ENCODE measurements around the gene EVL.

Gene EVL

GRCh38 chr14:100110816-100111215 is 45.6 kb downstream of the EVL start:
- TF ChIP-seq CTCF (IDR thresholded peaks at IDR 0.05; ENCODE audit: low read depth, low read length), result no peak
- H3K4me3 ChIP-seq (ENCODE audit: low read depth, low read length), result no peak overlapping the region

GRCh38 chr14:100111931-100112704 is 46.9 kb downstream of the EVL start:
- no peak for TF ChIP-seq CTCF (IDR thresholded peaks at IDR 0.05; ENCODE audit: low read depth, low read length)

GRCh38 chr14:100114109-100114765 is 49.0 kb downstream of the EVL start:
- H3K4me3 ChIP-seq (ENCODE audit: low read depth, low read length), result no peak overlapping the region
- TF ChIP-seq CTCF (IDR thresholded peaks at IDR 0.05; ENCODE audit: low read depth, low read length), result no peak

More at GRCh38 chr14:100111931-100112704, 46.9 kb downstream of the EVL start:
- H3K4me3 ChIP-seq (ENCODE audit: low read depth, low read length), result no peak overlapping the region

GRCh38 chr14:100115236-100115635 is 50.0 kb downstream of the EVL start:
- TF ChIP-seq CTCF (IDR thresholded peaks at IDR 0.05; ENCODE audit: low read depth, low read length), result no peak
- H3K4me3 ChIP-seq (ENCODE audit: low read depth, low read length), result no peak overlapping the region

- no peak for TF ChIP-seq CTCF (IDR thresholded peaks at IDR 0.05; ENCODE audit: low read depth, low read length)
- no peak overlapping the region for H3K4me3 ChIP-seq (ENCODE audit: low read depth, low read length)
Observed at GRCh38 chr14:100115726-100116125, 50.5 kb downstream of the EVL start.

GRCh38 chr14:100116134-100116533 is 50.9 kb downstream of the EVL start:
- TF ChIP-seq CTCF (IDR thresholded peaks at IDR 0.05; ENCODE audit: low read depth, low read length), result no peak
- H3K4me3 ChIP-seq (ENCODE audit: low read depth, low read length), result no peak overlapping the region

- H3K4me3 ChIP-seq (ENCODE audit: low read depth, low read length), result no peak overlapping the region
- TF ChIP-seq CTCF (IDR thresholded peaks at IDR 0.05; ENCODE audit: low read depth, low read length), result no peak
Observed at GRCh38 chr14:100117026-100117425, 51.8 kb downstream of the EVL start.
